DMS153 (cell line): ENCODE data around the gene ACVR2A.

ENCODE experiments used
- DNase-seq: peaks from one replicate; lab custom pipeline; 2025; lab: John Stamatoyannopoulos, UW

ACVR2A gene

DNA sequence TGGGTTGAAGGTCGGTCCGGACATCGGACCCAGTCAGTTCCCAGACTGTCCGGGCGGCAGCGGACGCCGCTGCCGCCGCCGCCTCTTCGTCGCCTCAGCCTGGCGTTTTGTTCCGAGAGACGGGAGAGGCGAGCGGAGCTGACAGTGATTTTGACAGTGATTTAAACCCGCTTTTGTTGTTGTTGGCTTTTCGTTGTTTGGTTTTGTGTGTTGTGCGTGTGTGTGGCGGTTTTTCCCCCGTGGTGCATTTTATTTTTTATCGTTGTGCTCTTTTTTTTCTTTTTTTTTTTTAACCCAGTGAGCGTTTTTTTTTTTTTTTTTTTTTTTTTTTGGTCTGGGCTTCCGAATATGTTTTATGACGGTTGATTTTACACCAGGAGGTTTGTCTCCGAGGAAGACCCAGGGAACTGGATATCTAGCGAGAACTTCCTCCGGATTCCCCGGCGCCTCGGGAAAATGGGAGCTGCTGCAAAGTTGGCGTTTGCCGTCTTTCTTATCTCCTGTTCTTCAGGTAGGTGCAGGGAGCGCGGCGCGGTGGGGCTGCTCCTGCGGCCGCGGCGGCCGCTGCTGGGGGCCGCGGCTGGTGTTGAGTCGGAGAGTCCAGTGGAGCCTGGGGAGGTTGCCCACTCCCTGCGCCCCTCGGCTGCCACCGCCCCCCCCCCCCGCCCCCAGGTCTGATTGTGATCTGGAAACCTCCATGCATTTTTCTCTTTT lies at the start of gene ACVR2A:
TSS of gene ACVR2A (plus strand) at position 333 of the 714 bp plus-strand sequence. CDS start at position 457, 124 bp downstream.
- peak; percentile 37 for DNase-seq

GRCh38 chr2:147800316-147800715 lies 44.5 kb upstream of the ACVR2A start:
- DNase-seq: no peak

DNA sequence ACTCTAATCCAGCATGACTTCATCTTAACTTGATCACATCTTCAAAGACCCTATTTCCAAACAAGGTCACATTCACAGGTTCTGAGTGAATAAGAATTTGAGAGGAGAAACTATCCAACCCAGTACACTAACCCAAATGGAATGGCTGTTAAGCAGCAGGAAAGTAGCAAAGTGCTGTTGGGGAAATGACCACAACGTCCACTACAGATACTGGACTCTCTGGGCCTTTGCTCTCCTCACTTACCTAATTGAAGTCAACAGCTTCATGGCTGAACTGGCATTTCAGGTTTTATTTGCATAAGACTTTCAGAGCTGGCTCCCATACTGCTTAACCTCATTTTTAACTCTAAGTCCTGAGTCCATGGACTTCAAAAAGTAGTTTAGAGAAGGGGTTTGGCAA lies 38.0 kb upstream of the ACVR2A start:
- no peak for DNase-seq

DNA sequence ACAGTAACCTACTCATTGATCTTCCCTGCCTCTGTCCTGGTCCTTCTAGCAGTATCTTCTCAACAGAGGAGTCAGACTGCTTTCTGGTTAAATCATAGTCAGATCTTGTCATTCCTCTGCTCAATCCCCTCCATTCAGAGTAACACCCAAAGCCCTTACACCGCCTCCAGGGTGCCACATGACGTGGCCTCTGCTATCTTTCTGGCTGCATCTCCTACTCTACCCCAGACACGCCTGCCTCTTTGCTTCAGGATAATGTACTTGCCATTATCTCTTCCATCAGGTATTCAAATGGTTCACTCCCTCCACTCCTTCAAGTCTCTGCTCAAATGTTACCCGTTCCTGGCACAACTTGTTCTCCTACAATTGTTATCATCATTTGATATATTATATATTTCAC lies 36.3 kb upstream of the ACVR2A start:
- DNase-seq: no peak

DNA sequence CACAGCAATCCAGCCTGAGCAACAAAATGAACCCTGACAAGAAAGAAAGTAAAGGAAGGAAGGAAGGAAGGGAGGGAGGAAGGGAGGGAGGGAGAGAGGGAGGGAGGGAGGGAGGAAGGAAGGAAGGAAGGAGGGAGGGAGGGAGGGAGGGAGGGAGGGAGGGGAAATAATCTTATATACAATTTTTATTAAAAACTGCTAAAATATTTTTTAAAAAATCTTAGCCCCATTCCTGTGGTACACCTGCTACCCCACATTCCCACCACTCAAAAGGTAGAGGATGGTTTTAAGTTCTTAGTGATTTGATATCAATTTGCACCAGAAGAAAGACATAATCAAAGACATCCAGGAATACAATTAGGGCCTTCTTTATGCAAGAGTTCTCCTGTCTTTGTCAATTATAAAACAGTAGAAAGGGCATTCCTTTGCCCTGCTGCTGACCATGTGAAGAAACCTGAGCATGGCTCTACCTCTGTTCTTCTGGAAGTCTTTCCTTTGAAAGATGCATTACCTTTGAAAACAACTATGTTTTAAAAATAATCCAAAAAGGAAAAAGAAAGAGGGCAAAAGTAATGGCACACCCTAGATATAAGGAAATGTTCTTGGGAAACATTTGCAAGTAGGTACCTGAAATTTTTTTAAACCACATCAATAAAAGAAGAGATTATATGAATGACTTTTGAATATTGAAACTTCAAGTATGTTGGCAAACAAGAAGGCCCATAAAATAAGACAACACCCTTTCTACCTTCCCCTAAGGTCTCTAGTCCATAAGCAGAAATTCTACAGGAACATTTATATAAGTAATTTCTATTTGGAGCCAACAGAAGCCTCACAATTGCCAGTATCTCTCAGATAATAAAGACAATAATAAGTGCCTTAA lies 33.7 kb upstream of the ACVR2A start:
- DNase-seq: no peak

GRCh38 chr2:147818741-147819140 lies 26.1 kb upstream of the ACVR2A start:
- DNase-seq: no peak

GRCh38 chr2:147824620-147825019 lies 20.2 kb upstream of the ACVR2A start:
- no peak for DNase-seq

- DNase-seq: no peak
Observed at GRCh38 chr2:147826278-147827087, 18.3 kb upstream of the ACVR2A start.

- no peak for DNase-seq
Observed at GRCh38 chr2:147827088-147827375, 17.8 kb upstream of the ACVR2A start.

DNA sequence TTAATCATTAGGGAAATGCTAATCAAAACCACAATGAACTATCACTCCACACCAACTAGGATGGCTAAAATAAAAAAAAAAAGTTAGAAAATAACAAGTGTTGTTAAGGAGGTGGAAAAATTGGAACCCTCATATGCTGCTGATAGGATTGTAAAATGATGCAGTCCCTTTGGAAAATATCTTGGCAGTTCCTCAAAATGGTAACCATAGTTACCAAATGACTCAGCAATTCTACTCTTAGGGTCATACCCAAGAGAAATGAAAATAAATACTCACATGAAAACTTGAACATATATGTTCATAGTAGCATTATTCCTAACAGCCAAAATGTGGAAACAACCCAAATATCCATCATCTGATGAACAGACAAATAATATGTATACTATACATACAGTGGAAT lies 15.7 kb upstream of the ACVR2A start:
- DNase-seq: no peak

DNA sequence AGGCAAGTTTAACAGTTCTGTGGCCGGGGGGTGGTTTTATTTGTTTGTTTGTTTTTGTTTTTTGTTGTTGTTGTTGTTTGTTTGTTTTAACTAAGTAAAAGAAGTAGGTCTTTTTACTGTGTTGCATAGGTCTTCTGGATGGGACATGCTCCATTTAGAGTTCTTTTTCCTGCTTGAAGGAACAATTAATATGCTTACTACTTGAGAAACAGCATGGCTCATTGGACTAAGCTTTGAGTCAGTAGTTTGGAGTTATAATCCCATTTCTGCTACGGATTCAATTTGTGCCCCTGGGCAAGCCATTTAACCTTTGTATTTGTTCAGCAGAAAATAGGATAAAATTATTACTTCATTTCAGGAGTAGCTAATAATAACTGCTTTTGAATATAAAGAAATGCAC lies 8.7 kb upstream of the ACVR2A start:
- DNase-seq: no peak

DNA sequence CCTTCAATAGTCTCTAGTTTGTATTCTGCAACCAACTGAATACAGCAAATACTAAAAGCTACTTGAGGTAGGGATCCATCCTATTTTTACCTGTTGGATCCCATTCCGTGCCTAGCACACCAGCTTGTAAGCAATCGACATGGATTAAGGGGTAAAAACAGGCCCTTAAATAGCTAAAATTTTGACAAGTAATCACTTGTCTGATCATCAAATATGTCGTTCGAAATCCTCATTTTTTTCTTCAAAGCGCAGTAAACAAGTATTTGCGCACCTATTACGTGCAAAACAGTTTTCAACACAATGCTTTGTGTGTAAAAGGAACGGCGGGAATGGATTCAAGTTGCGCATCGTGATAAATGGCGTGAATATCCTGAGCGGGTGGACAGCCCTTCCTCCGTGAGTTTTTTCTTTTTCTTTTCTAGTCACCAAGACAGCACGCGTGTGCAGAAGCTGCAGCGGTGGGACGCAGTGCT lies 1.4 kb upstream of the ACVR2A start:
- DNase-seq: no peak

- peak; percentile 82 for DNase-seq
Observed at GRCh38 chr2:147843864-147844696, 749 bp upstream of the ACVR2A start.

DNA sequence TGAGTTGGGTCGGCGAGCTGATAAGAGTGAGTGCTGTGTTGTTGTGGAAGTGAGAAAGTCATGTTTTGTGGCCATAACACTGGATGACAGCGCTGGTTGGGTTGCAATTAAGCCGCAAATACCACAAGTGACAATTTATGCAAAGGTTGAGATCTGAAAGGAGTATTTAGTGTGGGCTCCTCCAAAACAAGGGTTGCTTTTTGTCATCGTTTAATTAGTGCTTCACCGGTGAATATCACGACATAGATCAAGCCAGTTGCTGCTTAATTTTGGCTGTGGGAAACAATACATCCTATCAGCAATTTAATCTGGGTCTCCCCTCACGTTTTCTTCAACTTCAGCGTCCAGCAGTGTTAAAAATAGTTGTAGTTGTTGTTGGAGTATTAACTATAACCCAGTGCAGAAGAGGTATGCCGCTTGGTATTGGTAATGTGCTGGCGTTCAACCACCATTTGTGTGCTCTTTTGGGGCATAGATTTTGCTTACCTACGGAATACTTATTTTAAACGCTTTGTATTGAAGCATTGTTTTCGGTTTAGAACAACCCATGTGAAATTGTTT lies 662 bp downstream of the ACVR2A start:
- DNase-seq: no peak

DNA sequence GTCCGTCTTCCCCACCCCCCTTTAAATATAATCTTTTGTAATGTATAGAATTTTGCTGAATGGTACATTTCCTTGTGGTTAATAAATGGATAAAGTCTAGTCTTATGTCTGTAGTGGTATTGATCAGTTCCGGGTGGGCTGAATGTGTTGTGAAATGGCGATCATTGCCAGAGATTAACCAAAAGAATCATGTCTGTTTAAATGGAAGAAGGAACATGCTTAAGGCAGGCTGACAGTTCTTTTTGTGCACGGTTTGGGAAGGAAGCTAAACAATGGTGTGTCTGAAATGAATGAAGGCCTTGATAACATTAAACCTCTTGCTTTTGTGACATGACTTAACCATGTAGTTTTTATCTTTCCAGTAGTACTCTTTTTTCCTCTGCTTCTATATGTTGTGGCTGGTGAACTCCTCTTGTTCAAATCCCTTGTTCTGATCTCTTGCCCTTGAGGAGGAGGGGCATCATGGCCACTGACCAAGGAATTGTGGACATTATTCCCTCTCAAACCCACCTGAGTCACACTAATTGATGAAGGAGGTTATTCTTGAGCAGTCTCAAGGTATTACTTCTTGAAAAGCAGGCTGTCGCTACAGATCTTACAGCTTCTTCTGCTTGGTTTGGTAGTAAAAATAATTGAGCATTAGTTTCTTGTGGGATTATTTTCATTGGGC lies 1.7 kb downstream of the ACVR2A start:
- DNase-seq: no peak

DNA sequence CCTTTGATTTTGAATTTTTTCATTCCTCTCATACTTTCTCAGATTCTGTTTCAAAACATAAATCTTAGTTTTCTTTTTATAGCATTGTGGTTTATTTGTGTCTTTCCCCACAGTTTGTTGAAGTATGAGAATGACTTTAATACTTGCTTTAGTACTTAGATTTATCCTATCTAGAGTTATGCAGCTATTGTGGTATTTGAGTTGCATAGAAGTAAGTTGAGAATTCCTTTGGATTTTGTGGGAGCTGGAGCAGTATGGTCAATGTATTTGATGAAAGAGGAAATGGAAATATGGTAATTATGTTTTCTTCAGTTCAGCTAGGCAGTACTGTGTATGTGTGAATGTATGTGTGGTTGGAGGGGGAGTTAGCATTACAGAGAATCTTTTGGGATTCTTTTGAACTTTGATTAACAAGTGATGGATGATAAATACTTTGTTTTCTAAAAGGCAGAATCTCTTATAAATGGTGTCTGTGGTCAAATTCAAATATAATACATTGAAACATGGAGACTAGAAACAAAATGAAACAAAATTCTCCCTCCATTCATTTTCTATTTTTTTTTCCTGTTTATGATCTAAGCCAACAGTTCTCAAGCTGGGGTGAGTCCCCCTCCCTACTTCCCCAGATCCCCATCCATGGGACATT lies 3.0 kb downstream of the ACVR2A start:
- no peak for DNase-seq

- DNase-seq: no peak
Observed at GRCh38 chr2:147850838-147851237, 6.0 kb downstream of the ACVR2A start.

- peak; percentile 15 for DNase-seq
Observed at GRCh38 chr2:147851244-147851930, 6.6 kb downstream of the ACVR2A start.

GRCh38 chr2:147854557-147855134 lies 9.8 kb downstream of the ACVR2A start:
- no peak for DNase-seq
